HUES48 (cell line): ENCODE measurements around the gene AEBP1.

Experiments
- H3K27ac ChIP-seq: one replicate; pipeline ENCODE4 v1.7.0; 2013; ENCODE audit warnings: low read depth, low read length, inconsistent platforms
- H3K27me3 ChIP-seq: 2 replicates; pipeline ENCODE4 v1.6.1; 2013; ENCODE audit warnings: mild to moderate bottlenecking, low read length; ENCODE audit not compliant: control insufficient read depth, insufficient read depth
- H3K36me3 ChIP-seq: 2 replicates; pipeline ENCODE4 v1.6.1; 2013; ENCODE audit warnings: low read length; ENCODE audit not compliant: control insufficient read depth, insufficient read depth
- H3K4me1 ChIP-seq: 2 replicates; pipeline ENCODE4 v1.6.1; 2013; ENCODE audit warnings: mild to moderate bottlenecking, low read length; ENCODE audit not compliant: control insufficient read depth, insufficient read depth
- H3K4me3 ChIP-seq: 2 replicates; pipeline ENCODE4 v1.5.1; 2013; ENCODE audit warnings: mild to moderate bottlenecking, low read depth, low read length
- H3K9ac ChIP-seq: 2 replicates; pipeline ENCODE4 v1.6.1; 2013; ENCODE audit warnings: mild to moderate bottlenecking, low read depth, low read length, moderate library complexity
- H3K9me3 ChIP-seq: 2 replicates; pipeline ENCODE4 v1.6.1; 2013; ENCODE audit warnings: low read length; ENCODE audit not compliant: control insufficient read depth, insufficient read depth

AEBP1 gene

DNA sequence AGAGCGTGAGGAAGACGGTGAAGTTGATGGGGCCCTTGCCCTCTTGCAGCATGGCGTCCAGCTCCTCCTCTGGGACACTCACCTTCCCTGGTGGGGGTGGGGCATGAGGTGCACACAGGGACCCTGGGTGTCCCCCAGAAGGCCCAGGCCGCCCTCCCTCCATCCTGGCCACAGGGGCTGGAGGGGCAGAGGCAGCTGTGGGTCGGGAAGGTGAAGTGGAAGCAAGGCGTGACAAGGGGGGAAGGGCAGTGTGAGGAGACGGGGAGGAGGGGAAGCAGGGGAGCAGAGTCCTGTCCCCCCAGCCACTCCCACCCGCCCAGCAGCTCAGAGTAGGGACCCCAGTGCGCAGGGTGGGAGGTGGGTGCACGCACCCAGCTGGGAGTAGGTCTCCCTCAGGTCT lies 36.2 kb downstream of the AEBP1 start:
- Histone ChIP-seq H3K4me3 (no peak overlapping the region), H3K9me3 (no peaks in the 10 kb centered on the region), H3K4me1 (no peaks in the 10 kb centered on the region), H3K27ac (no peak overlapping the region), H3K36me3 (no peaks in the 10 kb centered on the region), H3K9ac (no peak overlapping the region), H3K27me3 (peaks cover 16% of the 10 kb centered on the region)

DNA sequence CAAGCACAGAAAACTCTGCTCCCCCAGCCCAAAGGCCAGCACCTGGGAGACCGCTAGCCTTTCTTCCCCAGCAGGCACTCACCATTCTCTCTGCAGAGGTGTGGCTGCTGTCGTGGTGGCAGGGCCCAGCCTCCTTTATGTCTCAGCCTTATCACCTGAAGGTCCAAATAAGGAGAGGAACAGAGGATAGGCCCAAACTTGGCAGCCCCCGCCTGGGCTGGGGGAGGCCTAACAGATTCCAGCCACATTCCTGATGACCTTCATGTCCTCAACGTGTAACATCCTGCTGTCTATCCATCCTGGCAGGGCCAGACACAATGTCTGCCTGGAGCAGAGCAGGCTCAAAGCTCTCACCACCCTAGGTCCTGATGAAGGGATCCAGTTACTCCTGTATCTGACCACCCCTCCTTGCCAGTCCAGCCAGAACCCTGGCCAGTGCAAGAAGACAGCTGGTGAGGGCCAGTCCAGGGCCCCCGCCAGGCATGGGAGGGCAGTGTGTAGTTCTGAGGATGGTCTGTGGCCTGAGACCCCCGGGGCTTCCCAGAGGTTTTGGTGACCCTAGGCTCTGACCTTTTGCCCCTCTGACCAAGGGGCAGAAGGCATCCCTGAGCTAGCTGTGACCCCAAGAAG lies 37.2 kb downstream of the AEBP1 start, which contains the start of gene MYL7:
Gene MYL7 (minus strand): TSS at position 112 of the 630 bp plus-strand sequence. CDS start 27 bp downstream, at position 85.
- H3K4me3 ChIP-seq: no peak within 1 kb of the TSS
- no peaks in the 10 kb centered on the region for H3K36me3 ChIP-seq
- no peaks in the 10 kb centered on the region for H3K9me3 ChIP-seq
- H3K4me1 ChIP-seq: peaks cover under 1% of the 10 kb centered on the region; the same call in 1 of the 2 replicates
- H3K9ac ChIP-seq: no peak within 1 kb of the TSS
- H3K27me3 ChIP-seq: peaks cover 23% of the 10 kb centered on the region
- H3K27ac ChIP-seq: no peak within 1 kb of the TSS

DNA sequence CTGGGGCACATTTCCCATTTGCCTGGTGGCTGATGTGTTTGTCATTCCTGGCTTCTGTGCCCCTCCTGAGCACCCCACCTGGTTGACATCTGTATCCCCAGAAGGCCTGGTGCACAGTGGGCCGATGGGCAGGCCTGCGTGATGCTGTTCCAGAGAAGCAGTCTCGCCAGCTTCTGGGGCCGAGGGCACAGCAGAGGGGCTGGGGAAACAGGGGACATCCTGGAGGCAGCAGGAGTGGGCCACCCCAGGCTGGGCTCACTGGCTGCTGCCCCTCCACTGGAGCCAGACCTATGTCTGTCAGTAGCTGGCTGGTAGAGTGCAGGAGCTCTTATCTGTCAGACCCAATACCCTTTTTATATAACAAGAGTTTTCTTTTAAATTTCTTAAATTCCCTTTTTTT lies 37.9 kb downstream of the AEBP1 start:
- Histone ChIP-seq H3K9ac (no peak overlapping the region), H3K27me3 (peaks cover 27% of the 10 kb centered on the region), H3K36me3 (no peaks in the 10 kb centered on the region), H3K4me3 (no peak overlapping the region), H3K4me1 (peaks cover 5% of the 10 kb centered on the region; the same call in 1 of the 2 replicates), H3K9me3 (no peaks in the 10 kb centered on the region), H3K27ac (no peak overlapping the region)

DNA sequence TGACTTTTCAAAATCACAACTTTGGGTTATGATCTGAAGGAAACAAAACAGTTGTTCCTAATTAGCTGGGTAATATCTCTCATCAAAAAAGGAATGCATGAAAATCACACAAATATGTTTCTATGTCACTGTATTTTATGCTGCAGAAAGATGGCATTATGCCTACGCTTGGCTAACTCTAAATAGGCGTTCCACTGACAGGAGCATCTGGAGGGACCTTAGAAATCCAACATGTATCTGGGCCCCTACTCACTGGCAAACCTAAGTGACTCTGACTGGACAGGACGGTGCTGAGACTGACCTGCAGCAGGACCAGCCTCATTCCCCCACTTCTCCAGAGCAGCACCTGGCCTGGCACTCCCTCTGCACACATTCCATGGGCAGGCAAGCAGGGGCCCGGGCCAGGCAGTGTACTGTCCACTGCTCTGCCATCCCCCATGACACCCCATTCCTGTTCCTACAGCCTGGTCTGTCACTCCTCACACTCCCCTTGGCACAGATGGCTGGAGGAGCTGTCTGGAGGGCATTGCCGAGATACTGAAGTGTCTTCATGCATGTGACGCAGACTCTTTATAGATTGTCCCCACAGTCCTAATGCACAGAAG lies 39.6 kb downstream of the AEBP1 start:
- H3K4me3 ChIP-seq: no peak overlapping the region
- H3K9me3 ChIP-seq: no peaks in the 10 kb centered on the region
- H3K27me3 ChIP-seq: peaks cover 27% of the 10 kb centered on the region
- no peaks in the 10 kb centered on the region for H3K36me3 ChIP-seq
- no peak overlapping the region for H3K9ac ChIP-seq
- no peak overlapping the region for H3K27ac ChIP-seq
- H3K4me1 ChIP-seq: peaks cover 10% of the 10 kb centered on the region; the same call in 1 of the 2 replicates

DNA sequence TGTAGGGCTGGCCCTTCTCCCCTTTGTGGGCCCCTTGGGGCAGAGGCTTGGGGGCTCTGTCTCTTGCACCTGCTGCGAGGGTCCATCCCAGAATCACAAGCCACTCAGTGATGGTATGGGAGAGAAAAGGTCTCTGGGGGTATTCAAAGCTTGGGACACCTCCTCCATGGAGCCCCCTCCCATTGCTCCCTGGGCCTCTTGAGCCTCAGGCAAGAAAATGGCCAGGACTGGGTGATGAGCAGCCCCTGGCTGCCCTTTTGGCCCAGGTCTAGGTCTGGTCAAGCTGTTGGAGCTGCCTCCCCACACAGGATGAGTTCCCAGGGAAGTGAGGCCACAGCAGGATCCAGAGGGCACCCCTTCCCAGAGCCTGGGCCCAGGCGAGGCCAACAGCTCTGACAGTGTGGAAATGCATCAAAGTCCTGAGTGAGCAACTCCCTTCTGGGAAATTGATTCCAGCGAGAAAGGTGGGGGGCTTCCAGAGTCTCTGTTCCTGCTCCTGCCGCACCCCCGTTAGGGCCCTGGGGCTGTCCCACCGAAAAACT lies 40.4 kb downstream of the AEBP1 start:
- no peaks in the 10 kb centered on the region for H3K36me3 ChIP-seq
- no peak overlapping the region for H3K9ac ChIP-seq
- H3K4me1 ChIP-seq: peaks cover 10% of the 10 kb centered on the region; the same call in 1 of the 2 replicates
- peaks cover 27% of the 10 kb centered on the region for H3K27me3 ChIP-seq
- no peak overlapping the region for H3K4me3 ChIP-seq
- no peaks in the 10 kb centered on the region for H3K9me3 ChIP-seq
- H3K27ac ChIP-seq: no peak overlapping the region

DNA sequence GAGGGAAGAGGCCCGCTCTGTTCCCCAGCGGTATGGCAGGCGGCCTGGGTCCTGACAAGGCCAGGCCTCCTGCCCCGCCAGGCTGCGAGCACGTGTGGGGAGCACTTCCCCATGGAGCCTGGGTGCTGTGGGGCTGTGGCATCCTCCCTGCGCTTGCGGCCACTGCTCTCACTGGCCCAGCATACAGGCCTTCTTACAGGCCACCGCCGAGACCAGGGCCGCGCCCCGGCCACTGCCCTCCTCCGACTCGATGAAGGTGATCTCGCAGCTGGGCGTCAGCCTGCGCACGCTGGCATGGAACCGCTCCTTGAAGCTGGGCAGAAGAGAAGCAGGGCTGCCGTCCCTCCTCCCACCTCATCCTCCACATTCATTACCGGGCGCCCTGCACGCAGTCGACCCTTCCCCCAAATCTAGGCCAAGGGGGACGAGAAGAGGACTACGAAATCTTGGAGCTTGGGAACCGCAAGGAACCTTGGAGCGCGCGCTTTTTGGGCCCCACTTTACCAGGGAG lies 40.9 kb downstream of the AEBP1 start:
- Histone ChIP-seq H3K27me3 (peaks cover 27% of the 10 kb centered on the region), H3K9me3 (no peaks in the 10 kb centered on the region), H3K36me3 (no peaks in the 10 kb centered on the region), H3K4me1 (peaks cover 10% of the 10 kb centered on the region; the same call in 1 of the 2 replicates), H3K4me3 (peak overlapping the region; percentile 64), H3K27ac (no peak overlapping the region), H3K9ac (no peak overlapping the region)

- H3K36me3 ChIP-seq: no peaks in the 10 kb centered on the region
- no peaks in the 10 kb centered on the region for H3K9me3 ChIP-seq
- H3K27ac ChIP-seq: no peak overlapping the region
- H3K4me3 ChIP-seq: peak overlapping the region; percentile 64
- peaks cover 10% of the 10 kb centered on the region; the same call in 1 of the 2 replicates for H3K4me1 ChIP-seq
- H3K9ac ChIP-seq: no peak overlapping the region
- peaks cover 27% of the 10 kb centered on the region for H3K27me3 ChIP-seq
These were observed 41.4 kb downstream of the AEBP1 start for GRCh38 chr7:44145479-44145968.

GRCh38 chr7:44145969-44146911 lies 42.1 kb downstream of the AEBP1 start:
- H3K4me3 ChIP-seq: peak overlapping the region; percentile 64
- no peak overlapping the region for H3K9ac ChIP-seq
- peaks cover 10% of the 10 kb centered on the region; the same call in 1 of the 2 replicates for H3K4me1 ChIP-seq

GRCh38 chr7:44147026-44147991 lies 43.2 kb downstream of the AEBP1 start:
- Histone ChIP-seq H3K9me3 (no peaks in the 10 kb centered on the region), H3K9ac (no peak overlapping the region), H3K27ac (no peak overlapping the region)

More at GRCh38 chr7:44145969-44146911, 42.1 kb downstream of the AEBP1 start:
- Histone ChIP-seq H3K27ac (no peak overlapping the region), H3K9me3 (no peaks in the 10 kb centered on the region), H3K36me3 (no peaks in the 10 kb centered on the region), H3K27me3 (peaks cover 27% of the 10 kb centered on the region)

More at GRCh38 chr7:44147026-44147991, 43.2 kb downstream of the AEBP1 start:
- H3K27me3 ChIP-seq: peaks cover 27% of the 10 kb centered on the region
- H3K36me3 ChIP-seq: no peaks in the 10 kb centered on the region
- peaks cover 10% of the 10 kb centered on the region; the same call in 1 of the 2 replicates for H3K4me1 ChIP-seq
- H3K4me3 ChIP-seq: no peak overlapping the region
